Activated CD4-positive, alpha-beta memory T cell treated with anti-CD3 and anti-CD28 coated beads for 36 hours (primary cell): ENCODE data around the gene OR8I2. TPM values are rescaled to one million over a fixed set of nuclear protein-coding genes. Genes with fewer than 3 reads are reported as not detected.
"Not testable (repeated sequence)": the region's sequence is repeated elsewhere in the genome, so short reads cannot be mapped to it uniquely, and the experiment has no call there.

ENCODE experiments used
- CTCF ChIA-PET: fragments of 350-600 bp; sonication (Branson Sonifier 250); formaldehyde crosslinking; loops from one replicate; lab custom pipeline; 2021; ENCODE audit warnings: antibody characterized with exemption, inconsistent platforms; lab: Charles Lee
- POLR2A ChIA-PET: fragments of 350-600 bp; sonication (Branson Sonifier 250); formaldehyde crosslinking; loops from one replicate; lab custom pipeline; 2021; ENCODE audit warnings: antibody characterized with exemption; lab: Charles Lee
- DNase-seq: peaks from one replicate; pipeline ENCODE4 v3.0.0-alpha.2; 2020
- H3K27ac Mint-ChIP-seq: one replicate; pipeline ENCODE4 v1.8.0; 2021; ENCODE audit warnings: mixed read lengths
- H3K27me3 Mint-ChIP-seq: one replicate; pipeline ENCODE4 v1.8.0; 2021; ENCODE audit warnings: mixed read lengths
- H3K36me3 Mint-ChIP-seq: one replicate; pipeline ENCODE4 v1.8.0; 2021; ENCODE audit warnings: mixed read lengths
- H3K4me1 Mint-ChIP-seq: one replicate; pipeline ENCODE4 v1.8.0; 2021; ENCODE audit warnings: low read depth, mixed read lengths
- H3K4me3 Mint-ChIP-seq: one replicate; pipeline ENCODE4 v1.8.0; 2021; ENCODE audit warnings: mild to moderate bottlenecking, mixed read lengths
- H3K9me3 Mint-ChIP-seq: one replicate; pipeline ENCODE4 v1.8.0; 2021; ENCODE audit warnings: mixed read lengths
- intact Hi-C: fragments of 100-400 bp; cut with micrococcal nuclease; formaldehyde crosslinking; loops from one replicate; pipeline ENCODE4 v1.15.1; 2023
- total RNA-seq, 2 experiments: library from RNA; stranded (reverse); gene quantifications; one replicate each; pipeline ENCODE4 v1.2.3, GENCODE V29; 2021

The OR8I2 gene
- total RNA-seq, 2 experiments from 2014 or later: not detected

GRCh38 chr11:56143681-56144080 lies 50.6 kb downstream of the OR8I2 start:
- H3K36me3 Mint-ChIP-seq, POLR2A ChIA-PET, H3K4me3 Mint-ChIP-seq, H3K27ac Mint-ChIP-seq, H3K4me1 Mint-ChIP-seq, DNase-seq, H3K27me3 Mint-ChIP-seq, intact Hi-C loops, CTCF ChIA-PET: not testable (repeated sequence)
- peaks cover 16% of the 10 kb centered on the region for H3K9me3 Mint-ChIP-seq

Other genes with a start within 250 kb of the OR8I2 start
- gene TRIM51, start 210.0 kb upstream of the OR8I2 start, total RNA-seq: not detected
- not detected for gene OR5W2, start 178.7 kb upstream of the OR8I2 start, total RNA-seq
- gene OR5I1, start 156.9 kb upstream of the OR8I2 start, total RNA-seq: not detected
- not detected for gene OR10AG1, start 123.4 kb upstream of the OR8I2 start, total RNA-seq
- not detected for gene OR5F1, start 98.7 kb upstream of the OR8I2 start, total RNA-seq
- gene OR5AS1, start 65.7 kb upstream of the OR8I2 start, total RNA-seq: not detected
- gene OR8H2, start 10.4 kb downstream of the OR8I2 start, total RNA-seq: not detected
- gene OR8H3, start 29.1 kb downstream of the OR8I2 start, total RNA-seq: not detected
- not detected for gene OR8J3, start 46.9 kb downstream of the OR8I2 start, total RNA-seq
- not detected for gene OR8K5, start 67.0 kb downstream of the OR8I2 start, total RNA-seq
- not detected for gene OR5J2, start 83.3 kb downstream of the OR8I2 start, total RNA-seq
- not detected for gene OR5T2, start 140.9 kb downstream of the OR8I2 start, total RNA-seq
- gene OR5T3, start 158.9 kb downstream of the OR8I2 start, total RNA-seq: not detected
- gene OR5T1, start 180.8 kb downstream of the OR8I2 start, total RNA-seq: not detected
- not detected for gene OR8H1, start 198.9 kb downstream of the OR8I2 start, total RNA-seq
- not detected for gene OR8K3, start 221.8 kb downstream of the OR8I2 start, total RNA-seq